ENCODE data around the gene MYT1.
A peak's percentile ranks its signal among the peaks of the same experiment; 100 is the strongest.
"Not testable (repeated sequence)": the region's sequence is repeated elsewhere in the genome, so short reads cannot be mapped to it uniquely, and the experiment has no call there.

The MYT1 gene

DNA sequence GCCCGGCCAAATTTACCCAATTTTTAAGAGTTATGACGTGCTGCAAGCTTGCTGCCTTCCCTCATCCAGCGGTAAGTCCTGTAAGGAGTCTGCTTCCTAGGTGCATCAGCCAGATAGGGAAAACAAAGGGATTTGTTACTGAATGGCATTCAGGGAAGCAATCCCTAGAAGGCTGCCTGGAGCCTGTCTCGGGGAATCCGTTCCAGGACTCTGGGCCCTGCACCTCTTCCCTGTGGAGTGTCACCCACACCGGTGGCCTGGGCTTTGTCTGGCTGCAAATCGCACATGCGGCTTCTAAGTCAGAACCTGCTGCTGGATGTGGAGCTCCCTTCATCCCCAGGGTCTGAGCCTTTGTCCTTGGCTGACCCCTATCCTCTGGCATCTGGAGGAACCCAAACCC, 7.0 kb downstream of the MYT1 start:
- DNase-seq = no peak

DNA sequence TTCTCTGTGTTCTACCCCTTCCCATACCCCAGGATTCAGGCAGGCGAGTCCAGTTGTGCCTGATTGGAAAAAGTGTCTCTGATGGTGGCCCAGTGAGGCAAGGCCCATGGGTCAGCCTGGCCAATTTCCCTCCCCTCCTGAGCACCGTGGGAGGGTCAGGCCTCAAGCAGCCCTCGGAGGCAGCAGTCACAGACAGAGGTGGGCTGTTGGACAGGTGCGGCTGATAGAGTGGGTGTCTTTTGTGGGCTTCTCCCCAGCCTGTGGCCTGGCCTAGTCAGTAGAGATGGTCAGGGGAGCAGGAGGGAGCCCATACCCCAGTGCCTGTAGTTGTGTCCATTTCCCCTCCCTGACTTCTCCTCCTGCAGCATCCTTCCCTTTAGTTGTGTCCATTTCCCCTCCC, 8.9 kb downstream of the MYT1 start:
- no peak for DNase-seq

DNA sequence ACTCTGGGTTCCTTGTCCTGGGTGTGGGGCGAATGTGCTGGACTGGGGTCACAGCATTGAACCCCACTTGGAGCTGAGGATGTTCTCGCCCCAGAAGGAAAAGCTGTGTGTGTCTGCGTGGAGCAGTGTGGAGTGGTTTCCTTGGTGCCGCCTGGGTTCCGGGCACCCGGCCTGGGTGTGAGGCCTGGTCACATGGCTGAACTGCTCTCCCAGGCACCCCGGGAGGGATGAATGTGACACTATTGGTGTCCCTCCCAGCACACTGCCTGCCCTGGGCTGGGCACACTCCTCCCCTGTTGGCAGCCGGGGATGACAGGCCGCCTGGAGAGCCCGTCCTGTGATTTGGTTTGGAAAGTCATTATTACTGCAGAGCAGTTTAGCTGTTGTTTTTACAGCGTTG, 12.3 kb downstream of the MYT1 start:
- DNase-seq = no peak

DNA sequence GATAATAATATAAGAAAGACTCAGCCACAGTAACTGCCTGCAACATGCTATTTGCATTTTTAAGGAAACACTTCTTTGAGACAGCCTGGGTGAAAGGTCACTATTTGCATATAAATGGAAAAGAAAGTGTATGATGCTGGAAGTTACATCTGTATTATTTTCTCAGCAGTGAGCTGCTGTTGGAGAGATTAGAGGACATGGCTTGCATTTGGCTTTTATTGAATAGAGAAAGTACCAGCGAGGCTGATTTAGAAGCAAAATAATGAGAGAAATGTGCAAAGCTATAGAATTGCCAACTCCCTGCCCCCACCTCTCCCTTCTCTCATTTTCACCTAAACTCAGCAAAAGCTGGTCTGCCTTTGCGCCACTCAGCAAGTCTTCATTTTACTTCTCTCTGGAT, 12.7 kb downstream of the MYT1 start:
- no peak for DNase-seq

DNA sequence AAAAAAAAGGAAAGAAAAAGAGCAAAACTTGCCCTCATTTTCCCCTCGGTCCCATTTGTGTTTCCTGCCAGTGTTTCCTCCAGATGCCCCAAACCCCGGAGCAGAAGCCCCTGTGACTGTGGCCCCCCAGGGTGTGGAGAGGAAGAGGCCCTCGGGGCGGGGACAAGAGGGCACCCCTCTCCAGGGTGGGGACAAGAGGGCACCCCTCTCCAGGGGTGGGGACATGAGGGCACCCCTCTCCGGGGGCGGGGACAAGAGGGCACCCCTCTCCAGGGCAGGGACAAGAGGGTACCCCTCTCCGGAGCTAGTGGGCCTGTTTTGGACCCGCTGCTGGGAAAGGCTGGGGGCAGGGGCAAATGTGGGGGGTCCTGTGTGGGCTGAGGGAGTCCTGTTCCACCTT, 13.1 kb downstream of the MYT1 start:
- no peak for DNase-seq

DNA sequence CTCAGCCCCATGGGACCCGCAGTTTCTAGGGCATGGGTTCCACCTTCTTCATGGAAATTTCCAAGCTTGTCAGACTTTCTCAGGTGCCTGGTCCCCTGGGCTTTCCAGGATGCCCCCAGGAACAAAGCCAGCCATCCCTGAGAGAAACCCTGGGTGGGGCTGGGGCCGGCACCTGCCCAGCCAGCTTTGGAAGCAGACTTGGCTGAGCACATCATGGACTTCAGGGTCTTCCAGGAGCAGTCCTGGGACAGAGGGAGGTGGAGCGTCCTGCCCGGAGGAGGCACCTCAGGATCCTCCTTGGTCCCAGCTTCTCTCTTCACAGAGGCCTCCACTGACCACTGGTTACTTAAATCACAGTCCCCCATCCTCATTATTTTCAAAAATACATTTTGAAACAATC, 13.5 kb downstream of the MYT1 start:
- DNase-seq = no peak

DNA sequence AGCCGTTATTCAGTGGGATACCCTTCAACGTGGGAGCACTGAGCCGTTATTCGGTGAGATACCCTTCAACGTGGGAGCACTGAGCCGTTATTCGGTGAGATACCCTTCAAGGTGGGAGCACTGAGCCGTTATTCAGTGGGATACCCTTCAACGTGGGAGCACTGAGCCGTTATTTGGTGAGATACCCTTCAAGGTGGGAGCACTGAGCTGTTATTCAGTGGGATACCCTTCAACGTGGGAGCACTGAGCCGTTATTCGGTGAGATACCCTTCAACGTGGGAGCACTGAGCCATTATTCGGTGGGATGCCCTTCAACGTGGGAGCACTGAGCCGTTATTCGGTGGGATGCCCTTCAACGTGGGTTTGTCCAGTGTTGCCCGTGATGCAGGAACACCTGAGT, 14.7 kb downstream of the MYT1 start:
- not testable (repeated sequence) for DNase-seq

DNA sequence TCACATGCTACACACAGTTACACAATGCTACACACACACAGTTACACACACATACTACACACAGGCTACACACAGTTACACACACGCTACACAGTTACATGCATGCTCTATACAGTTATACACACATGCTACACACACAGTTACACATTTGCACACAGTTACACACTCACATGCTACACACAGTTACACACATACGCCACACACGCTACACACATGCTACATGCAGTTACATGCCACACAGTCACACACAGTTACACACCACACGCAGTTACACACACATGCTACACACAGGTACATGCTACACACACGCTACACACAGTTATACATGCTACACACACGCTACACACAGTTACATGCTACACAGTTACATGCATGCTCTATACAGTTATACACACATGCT, 15.6 kb downstream of the MYT1 start:
- no peak for DNase-seq

DNA sequence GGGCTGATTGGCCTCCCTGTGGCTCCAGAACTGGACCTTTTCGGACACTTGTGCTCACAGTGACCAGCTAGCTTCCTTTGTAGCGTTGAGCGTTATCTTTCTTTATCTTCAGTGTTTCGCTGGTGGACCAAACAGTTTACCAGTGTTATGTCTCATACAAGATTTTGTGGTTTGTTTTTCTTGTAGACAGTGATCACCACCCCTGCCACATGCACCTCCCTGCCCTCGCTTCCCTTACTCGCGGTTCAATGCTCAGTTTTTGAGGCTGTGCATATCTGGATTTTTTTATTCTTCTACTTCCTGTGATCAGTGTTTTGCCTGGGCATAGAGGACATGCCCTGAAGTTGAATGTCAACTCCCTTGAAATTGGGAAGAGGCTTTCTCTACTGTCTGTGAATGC, 16.4 kb downstream of the MYT1 start:
- DNase-seq = peak; percentile 13

DNA sequence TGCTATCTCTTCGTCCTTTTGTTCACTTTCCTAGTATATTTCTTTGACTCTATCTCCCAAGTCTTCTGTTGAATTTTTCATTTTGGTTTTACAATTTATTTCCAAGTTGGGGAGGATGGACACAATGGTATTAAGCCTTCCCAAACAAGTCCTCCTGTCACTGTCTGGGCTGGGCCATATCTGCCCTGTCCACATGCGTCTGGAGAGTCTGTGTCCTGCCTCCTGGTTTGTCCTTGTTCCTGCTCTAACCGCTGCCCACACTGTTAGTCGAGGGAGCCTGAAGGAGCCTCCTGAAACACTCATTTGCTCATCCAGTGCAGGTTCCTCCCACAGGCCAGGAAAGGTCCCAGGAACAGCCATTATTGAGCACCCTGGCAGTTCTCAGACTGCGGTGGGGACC, 17.1 kb downstream of the MYT1 start:
- DNase-seq = no peak

DNA sequence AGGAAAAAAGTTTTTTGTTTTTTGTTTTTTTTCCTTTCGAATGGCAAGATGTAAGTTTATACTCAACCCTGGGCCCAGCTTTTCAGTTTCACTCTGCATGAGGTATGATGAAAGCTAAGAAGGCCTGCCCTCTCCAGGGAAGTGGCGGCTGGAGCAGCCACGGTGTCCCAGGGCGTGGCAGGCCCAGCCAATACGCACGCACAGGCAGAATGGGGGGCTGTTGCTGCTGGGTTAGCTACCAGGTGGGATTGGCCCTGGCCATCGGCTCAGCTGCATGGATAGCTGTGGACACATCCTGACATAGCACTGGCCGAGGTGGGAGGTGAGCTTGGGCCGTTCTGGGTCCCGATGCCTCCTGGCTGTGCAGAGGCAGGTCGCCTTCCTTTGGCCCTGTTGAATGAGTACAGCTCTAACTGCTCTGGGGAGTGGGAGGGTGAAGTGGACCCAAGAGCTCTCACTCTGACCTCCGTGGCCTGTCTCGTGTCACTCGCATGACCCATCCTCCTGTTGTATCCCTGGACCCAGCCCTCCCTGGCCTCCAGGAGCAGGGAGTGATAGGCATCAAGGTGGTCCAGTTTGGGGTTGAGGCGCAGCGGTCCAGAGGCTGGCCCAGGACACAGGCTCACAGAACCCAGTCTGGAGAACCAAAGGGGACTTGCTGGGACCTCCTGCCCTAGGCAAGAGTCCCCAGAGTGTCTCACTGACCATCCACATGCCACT, 18.1 kb downstream of the MYT1 start:
- DNase-seq = no peak

DNA sequence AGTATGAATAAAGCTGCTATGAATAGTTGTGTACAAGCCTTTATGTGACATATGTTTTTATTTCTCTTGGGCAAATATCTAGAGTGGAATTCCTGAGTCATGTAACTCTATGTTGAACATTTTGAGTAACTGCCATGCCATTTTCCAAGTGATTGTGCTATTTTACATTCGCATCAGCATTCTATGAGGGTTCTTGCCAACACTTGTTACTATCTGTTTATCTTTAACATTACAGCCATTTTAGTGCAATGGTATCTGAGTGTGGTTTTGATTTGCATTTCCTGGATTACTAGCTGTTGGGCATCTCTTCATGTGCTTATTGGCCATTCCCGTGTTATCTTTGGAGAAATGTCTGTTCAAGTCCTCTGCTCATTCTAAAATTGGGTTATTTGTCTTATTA, 19.1 kb downstream of the MYT1 start:
- no peak for DNase-seq

DNA sequence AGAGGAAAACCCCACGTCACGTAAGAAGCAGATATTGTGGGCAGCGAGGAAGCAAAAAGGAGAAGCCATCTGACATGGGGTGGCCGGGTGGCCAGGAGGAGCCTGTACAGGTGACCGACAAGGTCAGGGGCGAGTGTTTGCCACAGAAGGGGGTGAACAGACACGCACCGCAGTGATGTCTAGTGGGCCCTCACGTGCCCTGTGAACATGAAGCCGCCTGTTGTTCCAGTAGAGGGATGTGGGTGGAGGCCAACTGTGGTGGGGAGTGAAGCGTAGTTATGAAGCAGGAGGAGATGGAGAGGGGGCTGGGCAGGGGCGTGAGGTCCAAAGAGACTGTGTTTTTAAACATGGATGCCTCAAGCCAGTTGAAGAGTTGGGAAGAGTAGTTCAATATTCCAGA, 20.5 kb downstream of the MYT1 start:
- DNase-seq = no peak

DNA sequence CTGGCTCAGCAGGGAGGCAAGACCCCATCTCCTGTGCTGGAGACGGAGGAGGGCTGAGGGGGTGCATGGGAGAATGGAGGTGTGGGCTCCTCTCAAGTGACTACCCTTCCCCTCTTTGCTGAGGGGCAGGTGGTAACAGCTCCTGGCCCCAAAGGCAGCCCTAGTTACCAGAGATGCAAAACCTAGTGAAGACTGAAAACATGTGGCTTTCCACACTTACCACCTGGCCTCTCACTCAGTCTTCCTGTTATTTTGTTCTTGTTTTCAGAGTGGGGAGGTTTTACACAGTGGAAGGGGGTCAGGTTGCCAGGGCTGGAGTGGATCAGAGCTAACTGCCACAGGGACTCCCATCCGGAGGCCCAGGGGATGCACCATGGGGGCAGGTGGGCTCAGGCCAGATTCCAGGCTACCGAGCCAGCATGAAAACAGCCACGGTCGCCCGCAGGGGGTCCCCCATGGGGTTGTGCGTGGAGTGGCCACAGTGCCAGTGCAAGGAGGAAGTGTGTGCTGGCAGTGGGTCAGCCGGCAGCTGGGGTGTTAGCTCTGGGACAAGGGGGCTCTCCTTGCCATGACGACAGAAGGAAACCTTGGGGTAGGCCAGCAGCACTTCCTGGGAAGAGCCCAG, 21.1 kb downstream of the MYT1 start:
- no peak for DNase-seq

DNA sequence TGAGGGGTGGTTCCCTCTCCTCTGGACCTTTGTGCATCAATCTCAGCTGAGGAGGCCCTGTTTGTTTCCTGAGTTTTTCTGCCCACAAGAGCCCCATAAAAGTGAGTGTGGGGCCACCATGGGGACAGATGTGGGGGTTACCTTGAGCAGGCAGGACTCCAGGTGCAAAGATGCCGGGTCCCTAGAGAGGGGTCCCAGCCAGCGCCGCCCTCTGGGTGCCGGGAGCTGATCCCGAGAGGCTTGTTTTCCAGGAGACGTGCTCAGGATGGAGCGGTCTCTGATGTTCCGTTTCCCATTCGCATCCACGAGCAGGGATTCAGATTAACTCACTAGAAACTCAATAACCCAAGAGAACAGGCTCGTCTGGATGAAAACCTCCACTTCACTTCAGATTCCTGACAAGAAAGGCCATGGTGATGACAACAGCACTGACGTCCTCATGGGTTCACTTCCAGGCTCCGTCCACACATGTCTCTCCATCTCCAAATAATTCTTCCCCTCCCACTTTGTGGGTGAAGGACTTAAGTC, 21.9 kb downstream of the MYT1 start:
- no peak for DNase-seq

DNA sequence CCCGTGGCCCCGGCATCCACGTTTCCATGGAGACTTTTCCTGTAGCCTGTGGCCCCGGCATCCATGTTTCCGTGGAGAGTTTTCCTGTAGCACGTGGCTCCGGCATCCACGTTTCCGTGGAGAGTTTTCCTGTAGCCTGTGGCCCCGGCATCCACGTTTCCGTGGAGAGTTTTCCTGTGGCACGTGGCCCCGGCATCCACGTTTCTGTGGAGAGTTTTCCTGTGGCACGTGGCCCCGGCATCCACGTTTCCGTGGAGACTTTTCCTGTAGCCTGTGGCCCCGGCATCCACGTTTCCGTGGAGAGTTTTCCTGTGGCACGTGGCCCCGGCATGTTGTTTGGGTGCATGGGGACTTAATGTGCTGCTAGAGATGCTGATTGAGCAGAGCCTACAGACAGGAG, 23.0 kb downstream of the MYT1 start:
- not testable (repeated sequence) for DNase-seq

DNA sequence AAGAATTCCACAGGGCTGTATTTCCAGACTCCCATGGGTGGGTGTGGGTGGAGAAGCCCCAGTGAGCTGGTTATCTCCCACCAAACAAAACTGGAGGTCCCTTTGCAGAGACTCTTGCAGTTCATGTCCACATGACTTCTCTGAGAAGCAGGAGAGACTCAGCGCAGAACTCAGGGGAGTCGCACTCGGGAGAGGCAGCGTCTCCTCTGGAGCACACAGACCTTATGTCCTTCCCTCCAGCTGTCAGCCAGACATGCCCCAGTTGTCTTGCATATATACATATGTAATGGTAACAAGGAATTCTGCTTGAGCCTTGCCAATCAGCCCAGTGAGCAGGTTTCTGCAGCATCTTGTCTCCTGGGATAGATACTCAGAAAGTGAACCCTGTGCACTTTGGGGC, 23.8 kb downstream of the MYT1 start:
- no peak for DNase-seq

DNA sequence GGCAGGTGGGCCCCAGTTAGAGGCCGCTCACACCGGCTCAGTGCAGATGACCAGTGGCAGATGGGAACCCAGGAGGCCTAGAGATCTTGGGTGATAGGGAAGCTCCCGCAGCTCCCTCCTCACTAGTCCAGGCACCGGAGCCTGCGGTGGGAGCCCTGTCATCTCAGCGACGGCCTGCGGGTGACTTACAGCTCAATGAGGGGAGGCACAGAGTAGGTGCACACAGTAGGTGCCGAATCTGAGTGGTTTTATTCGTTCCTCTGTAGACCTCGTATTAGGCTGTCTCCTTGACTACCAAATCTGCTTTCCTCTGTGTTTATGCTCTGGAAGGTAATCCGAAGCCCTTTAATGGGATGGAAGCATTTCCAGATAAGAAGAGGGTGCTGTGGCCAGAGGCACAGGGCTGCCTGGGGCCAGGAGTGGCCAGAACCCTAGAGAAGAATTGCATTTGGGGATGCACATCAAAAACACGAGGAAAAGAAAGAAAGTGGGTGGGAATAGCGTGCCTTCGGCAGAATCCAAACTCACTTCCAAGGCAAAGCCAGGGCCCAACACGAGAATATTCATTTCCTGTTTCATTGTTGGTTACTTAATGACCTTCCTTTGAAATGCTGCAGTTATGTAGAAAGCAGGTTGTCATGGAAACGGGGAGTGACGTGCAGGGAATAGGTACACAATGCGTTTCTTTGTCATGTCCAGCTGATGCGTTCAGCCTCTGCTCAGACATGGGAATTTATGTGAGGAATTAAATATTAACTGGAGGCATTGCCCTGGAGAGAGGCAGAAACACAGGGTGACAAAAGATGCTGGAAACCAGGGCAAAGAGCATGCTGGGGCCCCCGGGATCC, 24.7 kb downstream of the MYT1 start:
- no peak for DNase-seq

DNA sequence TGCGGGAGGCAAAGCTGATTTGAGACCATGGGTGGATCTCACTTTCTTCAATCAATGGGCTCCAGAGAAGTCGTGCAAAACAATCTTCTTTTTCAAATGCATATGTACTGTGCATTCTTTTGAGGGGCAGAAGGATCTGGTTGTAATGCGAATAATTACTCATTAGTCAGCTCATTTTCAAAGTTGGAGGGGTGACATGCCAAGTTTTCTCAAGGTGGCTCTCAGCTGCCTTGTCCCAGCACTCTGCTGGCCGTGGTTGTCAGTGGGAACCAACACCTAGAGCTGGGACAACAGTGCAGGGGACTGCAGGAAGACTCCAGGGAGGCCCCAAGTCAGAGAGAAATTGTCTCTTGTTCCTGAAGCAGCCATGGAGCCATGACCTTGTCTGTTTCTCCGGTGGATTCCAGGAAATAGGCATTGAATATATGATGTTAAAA, 25.3 kb downstream of the MYT1 start:
- DNase-seq = no peak

DNA sequence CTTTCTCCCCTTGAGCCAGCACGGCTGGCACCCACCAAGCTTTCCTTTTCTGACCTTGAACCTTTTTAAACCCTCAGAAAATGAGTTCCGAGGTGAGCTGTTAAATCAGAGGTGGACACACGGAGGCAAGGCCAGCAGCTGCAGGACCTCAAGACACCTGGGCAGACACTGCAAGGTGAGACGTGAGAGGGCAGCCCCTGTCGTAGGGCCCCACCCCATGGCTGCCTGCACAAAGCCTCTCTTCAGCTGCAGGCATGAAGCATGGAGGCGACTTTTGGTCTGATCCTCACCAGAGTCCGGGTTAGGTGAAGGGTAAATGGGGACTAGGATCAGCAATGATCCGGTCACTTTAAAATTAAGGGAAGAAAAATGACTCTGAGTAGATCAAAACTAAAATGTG, 25.7 kb downstream of the MYT1 start:
- DNase-seq = no peak

DNA sequence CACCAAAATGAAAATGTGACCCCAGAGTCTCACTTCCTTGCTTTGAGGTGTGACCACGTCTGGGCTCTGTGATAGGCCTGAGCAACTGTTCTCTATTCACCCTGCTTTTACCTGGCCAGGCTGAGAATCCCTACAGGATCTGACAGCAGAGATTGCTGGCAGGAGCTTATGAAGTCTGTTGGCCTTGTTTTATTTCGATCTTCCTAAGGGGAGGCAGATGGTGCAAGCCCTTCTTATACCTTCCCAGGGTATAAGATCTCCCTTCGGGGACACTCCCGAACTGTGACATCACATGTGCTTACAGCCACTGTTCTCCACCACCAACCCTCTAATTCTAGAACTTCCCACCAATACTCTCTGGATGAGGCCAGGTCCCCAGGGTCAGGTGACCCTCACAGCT, 26.8 kb downstream of the MYT1 start:
- no peak for DNase-seq

DNA sequence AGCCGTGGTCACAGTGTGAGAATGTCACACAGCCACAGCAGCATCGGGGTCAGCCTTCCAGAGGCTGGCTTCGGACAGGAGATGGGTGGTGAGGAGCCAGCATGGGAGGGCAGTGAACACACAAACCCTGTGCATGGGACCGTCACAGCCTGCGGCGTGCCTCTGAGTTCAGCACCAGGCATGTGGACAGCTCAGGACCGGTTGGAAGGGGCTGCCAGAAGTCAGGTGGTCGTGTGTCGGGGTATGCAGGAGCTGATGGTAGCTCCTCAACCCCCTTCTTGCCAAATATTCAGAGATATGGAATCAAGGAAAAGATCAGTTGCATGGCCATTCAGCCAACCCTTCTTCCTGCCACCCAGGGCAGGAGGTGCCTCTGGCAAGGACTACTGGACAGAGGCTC, 28.2 kb downstream of the MYT1 start:
- DNase-seq = no peak

DNA sequence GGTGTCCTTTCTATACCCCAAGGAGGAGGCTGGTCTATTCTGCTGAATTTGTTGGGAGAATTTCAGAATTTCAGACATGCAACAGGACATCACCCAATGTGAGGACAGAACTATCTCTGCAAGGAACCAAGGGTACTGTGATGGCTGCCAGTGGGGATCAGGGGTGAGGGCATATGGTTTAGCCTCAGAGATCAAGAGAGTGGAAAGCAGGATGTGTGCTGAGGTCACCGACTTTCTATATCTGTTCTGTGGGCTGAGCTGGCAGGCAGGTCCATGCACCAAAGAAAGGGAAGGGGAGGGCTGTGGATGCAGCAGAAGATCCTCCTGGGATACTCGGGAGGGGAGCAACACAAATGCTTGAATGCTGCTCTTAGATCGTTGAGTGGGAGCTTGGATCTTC, 28.8 kb downstream of the MYT1 start:
- DNase-seq = no peak

DNA sequence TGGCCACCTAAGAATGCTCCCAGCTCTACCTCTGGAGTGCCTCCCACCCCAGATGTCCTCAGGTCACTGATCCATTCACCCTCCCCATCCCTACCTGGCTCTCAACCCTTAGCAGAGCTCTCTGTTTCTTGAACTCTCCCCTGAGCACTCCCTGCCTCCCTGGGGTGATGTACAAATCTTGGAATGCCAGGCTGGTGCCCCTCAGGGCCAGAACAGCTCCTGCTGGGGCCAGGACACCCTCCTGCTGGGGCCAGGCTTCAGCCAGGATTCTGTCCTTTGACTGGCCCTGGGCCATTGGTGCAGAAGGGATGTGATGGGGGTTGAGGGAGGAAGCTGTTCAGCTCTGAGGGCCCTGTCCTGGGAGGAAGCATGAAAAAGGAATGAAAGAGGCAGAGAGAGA, 30.0 kb downstream of the MYT1 start:
- no peak for DNase-seq
